NCI-H128 (cell line): ENCODE measurements around the gene C10orf53.
A peak's percentile ranks its signal among the peaks of the same experiment; 100 is the strongest.
"Not testable (repeated sequence)": the region's sequence is repeated elsewhere in the genome, so short reads cannot be mapped to it uniquely, and the experiment has no call there.

Experiments
- DNase-seq: peaks from one replicate; lab custom pipeline; 2025; ENCODE audit not compliant: unreplicated experiment; lab: John Stamatoyannopoulos, UW

The C10orf53 gene

DNA sequence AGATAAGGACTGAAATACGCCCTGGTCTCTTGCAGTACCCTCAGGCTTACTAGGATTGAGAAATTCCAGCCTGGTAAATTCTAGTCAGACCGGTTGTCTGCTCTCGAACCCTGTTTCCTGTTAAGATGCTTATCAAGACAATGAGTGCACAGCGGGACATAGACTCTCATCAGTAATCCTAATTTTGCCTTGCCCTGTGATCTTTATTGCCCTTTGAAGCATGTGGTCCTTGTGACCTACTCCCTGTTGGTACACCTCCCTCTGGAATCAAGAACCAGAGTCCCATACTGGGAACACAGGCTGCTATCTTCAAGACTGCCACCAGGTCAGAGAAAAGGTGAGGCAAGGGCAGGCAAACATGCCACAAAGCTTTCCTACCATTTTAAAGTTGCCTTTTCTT, 7.2 kb downstream of the C10orf53 start:
- DNase-seq = no peak

DNA sequence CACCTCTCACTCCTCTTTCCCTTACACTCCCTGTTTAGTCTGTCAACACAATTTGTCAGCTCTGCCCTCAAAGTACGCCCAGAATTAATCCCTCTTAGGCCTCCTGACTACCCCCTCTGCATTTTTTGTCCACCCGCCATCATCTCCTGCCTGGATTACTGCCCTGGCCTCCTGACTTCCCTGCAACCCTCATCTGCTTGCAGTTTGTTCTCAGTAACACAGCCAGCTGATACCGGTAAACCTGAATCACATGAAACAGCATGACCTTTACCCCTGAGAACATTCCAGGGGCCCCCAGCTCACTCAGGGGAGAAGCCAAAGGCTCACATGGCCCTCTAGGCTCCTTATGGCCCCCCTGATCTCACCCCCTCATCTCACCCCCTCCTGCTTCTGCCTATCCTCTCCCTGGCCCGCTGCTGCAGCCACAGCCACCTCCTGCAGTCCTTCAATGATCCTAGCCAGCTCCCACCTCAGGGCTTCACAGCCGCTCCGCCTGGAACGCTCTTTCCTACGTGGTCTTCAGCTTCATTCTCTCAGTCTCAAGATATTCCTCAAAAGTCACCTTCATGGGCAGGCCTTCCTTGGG, 8.9 kb downstream of the C10orf53 start:
- DNase-seq = no peak

DNA sequence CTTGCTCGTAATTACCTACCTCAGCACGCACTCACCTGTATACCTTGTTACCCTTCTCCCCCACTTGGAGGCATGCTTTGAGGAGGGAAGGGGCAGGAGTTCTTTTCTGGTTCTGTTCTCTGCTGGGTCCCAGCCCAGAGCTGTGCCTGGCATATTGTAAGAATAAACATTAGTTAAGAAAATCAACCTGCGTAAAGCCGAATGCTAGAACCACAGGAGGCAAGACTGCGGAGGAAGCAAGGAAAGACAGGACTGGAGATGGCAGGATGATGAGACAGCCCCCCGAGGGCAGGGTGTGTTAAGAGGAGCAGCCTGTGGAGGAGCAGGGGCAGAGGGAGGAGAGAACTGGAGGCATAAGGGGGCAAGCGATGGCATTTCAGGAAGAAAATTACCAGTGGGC, 9.5 kb downstream of the C10orf53 start:
- DNase-seq = no peak

DNA sequence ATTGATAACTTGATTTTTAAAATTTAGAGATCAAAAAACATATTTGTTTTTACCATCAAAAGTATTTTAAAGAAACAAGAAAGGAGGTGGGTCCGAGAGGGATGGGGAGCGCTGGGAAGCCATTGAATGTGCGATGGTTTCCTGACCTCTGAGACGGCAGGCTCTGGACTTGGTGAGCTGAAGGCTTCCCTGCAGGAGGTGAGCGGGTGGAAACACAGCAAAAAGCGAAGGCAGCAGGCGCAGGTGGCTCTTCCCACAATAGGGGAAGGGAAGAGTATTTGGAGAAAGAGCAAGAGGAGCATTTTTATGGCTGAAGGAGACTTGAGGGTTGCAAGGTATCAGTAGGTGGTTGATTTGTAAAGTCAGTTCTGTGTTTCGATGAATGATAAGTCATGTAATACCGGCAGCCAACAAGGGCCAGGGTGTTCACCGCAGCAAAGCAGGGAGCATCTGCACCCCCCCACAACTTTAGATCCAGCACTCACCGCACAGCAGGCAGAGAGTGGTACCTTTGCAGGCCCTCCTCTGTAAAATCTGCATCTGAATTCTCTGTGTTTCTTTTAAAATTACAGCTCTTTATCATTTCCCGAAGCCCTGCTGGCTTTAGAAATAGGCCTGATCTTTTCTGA, 10.5 kb downstream of the C10orf53 start:
- no peak for DNase-seq

DNA sequence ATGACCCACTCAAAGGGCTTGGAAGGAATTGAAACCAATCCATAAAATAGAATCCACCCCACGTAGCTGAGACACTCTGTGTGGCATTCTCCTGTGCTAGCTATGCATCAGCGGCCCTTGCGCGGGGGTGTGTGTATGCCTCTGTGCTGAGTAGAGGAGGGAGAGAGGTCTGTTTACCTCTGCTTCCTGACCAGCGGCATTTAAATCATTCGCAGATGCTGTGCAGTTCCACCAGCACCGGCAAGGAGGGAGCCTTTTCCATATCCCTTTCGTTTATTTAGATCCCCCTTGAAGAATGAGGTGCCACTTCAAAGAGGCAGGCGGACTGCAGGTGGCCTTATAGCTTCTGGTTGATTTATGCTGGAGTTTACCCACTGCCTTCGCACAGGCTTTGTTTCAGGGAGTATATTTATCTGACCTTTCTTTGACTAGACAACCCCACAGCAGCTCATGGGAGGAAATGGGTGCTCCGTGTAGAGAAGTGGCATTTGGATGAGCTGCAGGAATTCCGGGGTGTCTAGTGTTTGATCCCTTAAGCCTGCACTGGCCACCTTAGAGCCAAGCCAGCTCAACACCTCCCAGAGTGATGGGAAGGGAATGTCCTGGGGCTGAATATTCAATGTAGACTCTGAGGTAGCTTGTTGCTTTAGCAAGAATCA, 11.4 kb downstream of the C10orf53 start:
- DNase-seq = no peak

DNA sequence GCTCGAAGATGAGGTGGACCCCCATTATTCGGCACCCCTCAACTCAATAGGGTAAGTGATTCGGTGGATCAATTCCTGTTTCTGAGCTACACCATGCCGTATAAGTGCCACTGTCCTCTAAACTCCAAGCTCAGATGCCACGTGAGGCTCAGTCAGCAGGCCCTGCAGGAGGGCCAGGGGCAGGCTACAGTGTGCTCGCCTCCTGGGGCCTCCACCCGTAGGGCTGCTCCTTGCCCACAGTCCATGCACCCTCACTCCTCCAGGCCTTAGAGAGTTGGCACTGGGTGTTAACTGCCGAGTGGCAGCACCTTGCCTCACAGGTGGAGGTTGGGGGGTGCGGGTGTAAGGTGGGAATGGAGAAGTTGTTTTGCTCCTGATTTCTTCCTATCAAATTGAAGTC, 12.1 kb downstream of the C10orf53 start:
- no peak for DNase-seq

DNA sequence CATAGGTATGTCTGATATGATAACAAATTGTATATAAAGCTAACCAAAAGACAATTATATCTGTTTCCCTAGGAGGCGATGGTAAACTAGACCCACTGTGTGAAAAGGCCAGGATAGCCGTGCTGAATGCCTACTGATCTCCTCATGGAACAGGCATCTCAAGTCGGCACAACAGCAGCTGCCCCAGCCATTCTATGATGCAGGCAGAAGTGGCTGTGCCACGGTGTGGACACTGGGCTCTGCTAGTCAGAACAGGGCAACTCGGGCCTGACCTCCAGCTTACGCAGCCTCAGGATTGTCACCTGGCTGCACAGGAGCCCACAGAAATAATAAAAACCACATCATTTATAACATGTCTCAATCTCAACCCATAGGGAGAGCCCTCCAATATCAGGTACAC, 15.0 kb downstream of the C10orf53 start:
- DNase-seq = no peak

DNA sequence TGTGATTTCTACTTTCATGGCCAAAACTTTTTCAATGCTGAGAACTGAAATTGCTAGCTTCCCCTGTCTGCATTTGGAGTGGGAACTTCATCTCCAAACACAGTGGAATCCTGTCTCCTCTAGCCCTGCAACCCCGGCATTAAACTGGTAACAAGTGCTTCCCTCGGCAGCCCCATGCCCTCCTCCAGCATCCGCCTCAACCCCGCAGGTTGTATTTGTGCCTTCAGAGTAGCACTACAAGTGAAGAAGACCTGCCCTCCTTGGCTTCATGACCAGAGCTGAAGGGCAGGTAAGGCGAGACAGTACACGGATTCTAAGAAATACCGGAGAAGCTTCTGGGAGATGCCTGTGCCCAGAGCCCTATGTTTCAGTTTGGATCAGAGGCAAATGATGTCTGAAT, 16.9 kb downstream of the C10orf53 start:
- DNase-seq = no peak

DNA sequence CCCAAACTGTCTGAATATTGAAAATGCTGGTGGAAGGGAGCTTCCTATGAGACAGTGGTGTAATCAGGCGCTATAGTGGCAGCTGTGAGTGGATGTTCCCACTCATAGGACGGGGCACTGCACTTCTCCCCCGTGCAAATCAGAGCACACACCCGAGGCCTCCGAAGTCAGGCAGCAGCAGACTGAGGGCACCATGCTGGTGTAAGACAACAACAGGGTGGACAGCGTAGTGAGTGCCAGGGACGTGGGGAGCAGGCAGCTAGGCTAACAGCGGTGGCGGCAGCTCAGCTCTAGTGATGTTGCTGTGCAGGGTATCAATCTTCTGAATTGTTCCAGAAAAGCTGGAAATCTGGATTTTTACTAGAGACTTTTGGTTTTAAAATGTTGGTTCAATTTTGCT, 19.2 kb downstream of the C10orf53 start:
- DNase-seq = no peak

DNA sequence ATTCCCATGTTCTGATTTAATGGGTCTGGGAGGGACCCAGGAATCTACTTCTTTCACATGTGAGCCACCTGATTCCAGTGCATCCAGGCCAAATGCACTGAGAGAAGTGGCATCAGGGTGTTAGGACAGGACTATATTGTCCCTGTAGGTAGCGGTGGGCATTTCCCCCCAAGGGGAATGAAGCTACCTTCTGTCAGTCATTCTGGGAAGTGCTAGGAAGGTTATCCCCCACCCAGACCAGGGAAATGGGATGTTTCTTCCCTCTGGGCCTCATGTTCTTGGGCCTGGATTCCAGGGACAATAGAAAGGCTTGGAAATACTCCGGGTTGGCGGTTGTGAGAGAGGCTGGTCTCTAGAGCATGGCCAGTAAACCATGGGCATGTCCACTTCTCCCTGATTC, 20.8 kb downstream of the C10orf53 start:
- DNase-seq = no peak

DNA sequence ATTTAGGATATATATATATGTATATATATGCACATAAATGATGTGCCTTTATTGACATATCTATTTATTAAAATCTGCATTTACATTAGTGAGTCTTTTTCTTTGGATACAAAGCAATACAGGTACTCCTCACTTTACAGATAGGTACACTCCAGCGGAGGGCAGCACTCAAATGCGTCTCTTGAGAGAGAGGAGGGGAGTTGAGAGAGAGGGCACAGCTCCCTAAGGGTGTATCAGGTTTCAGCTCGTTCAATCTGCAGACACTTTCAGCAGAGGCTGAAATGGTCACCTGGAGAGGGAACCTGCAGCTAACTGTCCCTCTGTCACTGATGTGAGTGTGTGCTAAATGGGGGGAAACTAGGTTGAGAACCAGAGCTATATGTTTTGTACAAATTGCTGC, 21.5 kb downstream of the C10orf53 start:
- DNase-seq = peak; percentile 53

DNA sequence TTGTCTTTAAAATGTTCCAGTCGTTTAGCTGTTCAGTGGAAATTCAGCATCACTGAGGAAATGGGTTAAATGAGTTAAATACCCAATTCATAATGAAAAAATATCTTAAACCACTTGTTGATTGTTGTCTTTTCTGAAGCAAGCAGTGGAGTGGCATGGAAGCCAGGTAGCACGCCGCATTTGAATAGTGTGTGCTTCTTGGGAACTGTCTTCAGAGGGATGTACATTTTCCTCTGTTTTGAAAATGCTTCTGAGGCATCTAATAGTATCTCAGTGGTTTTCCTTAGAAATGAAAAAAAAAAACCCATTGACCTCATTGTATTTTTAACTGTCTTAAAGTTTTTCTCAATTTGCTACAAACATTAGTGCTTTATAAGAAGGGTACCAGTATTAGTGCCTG, 28.1 kb downstream of the C10orf53 start:
- DNase-seq = no peak

DNA sequence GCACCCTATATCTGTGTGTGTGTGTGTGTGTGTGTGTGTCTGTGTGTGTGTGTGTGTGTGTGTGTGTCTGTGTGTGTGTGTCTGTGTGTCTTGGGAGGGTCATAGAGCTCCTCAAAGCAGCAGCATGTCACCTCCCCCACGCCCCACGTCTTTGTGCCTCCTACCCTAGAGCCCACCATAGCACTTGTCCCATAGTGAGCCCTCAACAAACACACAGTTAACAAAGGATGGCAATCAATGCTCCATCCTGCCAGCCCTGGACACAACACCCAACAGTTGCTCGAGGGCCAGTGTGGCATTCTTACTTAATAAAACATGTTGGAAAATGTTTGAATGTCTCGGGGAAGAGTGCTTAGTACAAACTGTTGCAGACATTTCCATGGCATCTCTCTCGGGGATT, 30.5 kb downstream of the C10orf53 start:
- no peak for DNase-seq

DNA sequence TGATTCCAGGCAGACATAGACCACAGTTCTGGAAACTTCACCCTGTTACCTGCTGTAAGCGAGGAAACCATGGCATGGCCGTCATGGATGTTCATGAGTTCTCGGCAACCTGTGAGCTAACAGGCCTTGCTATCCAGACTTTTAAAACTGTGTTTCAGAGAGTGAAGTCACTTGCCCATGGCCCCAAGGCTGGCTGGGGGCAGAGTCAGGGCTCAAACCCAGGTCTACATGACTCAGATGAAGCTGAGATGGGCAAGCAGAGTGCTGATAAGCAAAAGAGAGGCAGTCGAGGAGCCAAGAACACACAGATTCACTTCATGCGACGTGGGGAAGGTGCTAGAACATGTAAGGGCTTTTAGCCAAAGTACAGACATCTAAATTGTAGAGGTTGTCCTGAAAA, 31.5 kb downstream of the C10orf53 start:
- no peak for DNase-seq

DNA sequence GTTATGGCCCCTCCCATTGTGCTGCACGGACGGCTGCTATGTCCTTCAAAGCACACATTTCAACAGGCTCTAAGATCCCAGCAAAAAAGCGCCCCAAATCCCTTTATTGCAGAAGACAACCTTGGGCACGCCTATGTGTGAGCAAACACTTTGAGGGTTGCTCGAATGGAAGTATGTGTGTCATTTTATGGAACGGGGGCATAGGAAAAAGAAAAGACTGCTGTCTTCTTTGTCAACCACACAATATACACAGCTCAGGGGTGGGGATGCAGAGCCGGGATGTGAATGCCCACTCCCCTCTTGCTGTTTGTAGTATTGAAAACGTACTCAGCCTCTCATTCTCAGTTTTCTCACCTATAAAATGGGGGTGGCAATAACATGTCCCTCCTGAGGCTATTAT, 32.0 kb downstream of the C10orf53 start:
- DNase-seq = no peak

DNA sequence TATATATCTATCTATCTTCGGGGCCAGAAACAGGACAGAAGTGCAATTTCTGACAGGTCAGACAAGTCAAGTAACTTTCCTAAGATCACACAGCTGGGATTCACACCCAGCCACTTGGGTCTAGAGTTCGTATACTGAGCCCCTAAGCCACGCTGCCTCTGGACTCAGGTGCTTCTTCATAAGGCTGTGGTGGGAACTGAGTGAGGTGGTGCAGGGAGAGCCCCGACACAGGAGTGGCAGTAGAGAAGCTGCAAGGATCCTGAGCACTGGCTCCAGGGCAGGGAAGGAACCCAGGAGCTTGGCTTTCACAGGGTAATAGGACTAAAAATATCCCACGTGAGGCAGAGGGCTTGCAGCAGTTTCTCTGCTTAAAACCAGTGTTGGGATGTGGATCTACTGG, 33.8 kb downstream of the C10orf53 start:
- no peak for DNase-seq

DNA sequence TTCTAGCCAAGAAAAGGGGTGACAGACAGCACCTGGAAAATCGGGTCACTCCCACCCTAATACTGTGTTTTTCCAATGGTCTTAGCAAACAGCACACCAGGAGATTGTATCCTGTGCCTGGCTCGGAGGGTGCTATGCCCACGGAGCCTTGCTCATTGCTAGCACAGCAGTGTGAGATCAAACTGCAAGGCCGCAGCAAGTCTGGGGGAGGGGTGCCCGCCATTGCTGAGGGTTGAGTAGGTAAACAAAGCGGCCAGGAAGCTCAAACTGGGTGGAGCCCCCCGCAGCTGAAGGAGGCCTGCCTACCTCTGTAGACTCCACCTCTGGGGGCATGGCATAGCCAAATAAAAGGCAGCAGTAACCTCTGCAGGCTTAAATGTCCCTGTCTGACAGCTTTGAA, 35.7 kb downstream of the C10orf53 start:
- not testable (repeated sequence) for DNase-seq

DNA sequence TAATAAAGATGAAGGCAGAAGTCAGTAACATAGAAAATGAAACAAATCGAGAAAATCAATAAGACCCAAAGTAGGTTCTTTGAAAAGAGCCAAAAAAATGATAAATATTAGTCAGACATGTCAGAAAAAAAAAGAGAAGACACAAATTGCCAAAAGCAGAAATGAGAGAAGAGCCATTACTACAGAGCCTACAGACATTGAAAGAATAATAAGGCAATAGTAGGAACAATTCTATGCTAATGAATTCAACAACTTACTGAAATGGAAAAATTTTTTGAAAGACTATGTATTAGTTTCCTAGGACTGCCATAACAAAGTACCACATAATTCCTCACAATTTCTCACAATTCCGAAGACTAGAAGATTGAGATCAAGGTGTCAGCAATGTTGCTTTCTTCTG, 47.1 kb downstream of the C10orf53 start:
- no peak for DNase-seq

DNA sequence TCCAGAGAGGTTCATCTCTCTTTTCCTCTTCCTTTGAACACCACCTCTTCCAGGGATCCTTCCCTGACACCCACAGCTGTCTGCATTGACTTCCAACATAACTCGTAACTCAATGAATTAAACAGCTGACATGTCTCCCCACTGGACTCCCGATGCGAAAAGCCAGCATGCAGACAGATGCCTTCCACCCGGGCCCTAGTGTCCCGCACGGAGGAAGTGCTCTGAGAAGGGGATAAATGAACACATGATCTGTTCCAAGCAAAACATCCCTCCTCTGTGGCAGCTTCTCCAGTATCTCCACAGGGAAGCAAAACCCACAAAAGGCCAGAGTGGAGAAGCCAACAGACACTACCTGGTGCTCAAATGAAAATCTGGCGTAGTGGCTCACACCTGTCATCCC, 54.4 kb downstream of the C10orf53 start:
- no peak for DNase-seq

DNA sequence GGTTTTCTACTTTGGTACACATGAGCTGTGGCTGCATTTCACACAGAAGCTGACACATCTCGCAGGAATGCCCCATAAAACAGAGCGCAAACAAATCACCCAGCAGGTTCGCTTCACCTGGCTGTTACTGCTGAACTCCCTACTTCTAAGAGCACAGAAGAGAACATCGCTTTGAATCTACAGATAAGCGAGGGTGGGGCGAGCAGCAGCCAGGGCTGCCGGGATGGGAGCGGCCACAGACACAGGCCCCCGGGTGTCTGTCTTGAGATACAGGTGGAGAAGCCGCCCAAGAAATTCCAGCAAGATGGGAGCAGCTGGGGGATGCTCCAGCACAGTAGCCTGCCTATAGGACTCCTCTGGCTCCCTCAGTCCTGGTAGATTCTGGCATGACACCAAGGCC, 55.2 kb downstream of the C10orf53 start:
- DNase-seq = no peak

DNA sequence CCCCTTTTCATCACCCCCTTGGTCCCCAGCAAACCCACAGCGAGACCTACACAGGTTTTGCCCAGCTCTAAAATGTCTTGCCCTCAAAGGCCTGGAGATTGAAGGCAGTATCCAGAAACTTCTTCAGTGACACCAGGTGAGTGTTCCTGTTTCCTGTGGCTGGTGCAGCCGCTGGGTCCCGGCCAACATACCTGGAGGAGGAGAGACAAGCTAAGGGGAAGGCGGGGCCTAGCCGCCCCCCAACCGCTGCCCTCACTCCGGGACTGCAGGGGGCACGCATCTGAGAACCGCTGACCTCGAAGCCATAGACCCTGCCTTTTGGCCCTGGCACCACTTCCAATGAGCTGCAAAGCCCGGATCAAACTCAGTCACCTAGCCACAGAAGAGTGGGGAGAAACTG, 55.7 kb downstream of the C10orf53 start:
- no peak for DNase-seq

DNA sequence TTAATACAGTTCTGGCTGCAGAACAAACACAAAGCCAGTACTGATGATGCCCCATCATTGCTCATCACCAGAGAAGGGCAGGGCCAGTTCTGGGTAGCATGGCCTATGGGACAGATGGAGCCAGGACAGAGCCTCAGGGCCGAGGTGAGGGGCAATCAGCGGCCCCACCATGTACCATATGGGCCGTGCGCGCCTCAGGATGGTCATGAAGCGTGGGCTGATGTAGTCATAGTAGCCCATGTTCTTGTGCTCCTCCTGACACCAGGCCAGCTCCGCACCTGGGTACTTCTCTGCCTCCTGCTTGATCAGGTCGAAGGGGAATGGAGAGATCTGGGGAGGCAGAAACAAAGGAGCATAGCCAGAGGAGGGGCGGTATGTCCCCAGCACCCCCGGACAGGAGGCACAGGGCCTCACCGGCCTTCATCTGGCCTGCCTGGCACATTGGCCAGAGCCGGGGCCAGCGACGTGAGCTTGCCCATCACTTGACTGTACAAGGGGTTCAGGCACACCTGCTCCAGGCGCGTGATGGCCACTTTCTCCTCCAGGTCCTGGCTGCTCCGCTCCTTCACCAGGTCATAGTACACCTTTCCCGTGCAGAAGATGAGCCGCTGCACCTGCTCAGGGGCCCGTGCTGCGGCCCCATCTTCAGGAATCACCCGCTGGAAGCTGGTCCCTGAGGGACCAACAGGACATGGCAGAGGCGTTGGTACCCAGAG, 56.6 kb downstream of the C10orf53 start:
- no peak for DNase-seq
